A673 (cell line): Measurements from ENCODE around the gene QRFP.

Experiments used
- EZH2 ChIP-seq: fragments of 200-600 bp; sonication (generic); IDR thresholded peaks from 2 replicates; pipeline ENCODE4 v1.6.1; 2017; ENCODE audit warnings: borderline replicate concordance, low read depth, mild to moderate bottlenecking, mixed read lengths, antibody characterized with exemption, low read length; ENCODE audit not compliant: poor library complexity, severe bottlenecking
- TF ChIP-seq, protein P1 (sequence below): fragments of 300-800, 200-600 bp; sonication (generic); conservative IDR thresholded peaks from 2 replicates; pipeline ENCODE4 v1.5.1; 2017; ENCODE audit warnings: low read depth, mild to moderate bottlenecking, antibody characterized with exemption, low read length, moderate library complexity, mixed read lengths

DNA sequence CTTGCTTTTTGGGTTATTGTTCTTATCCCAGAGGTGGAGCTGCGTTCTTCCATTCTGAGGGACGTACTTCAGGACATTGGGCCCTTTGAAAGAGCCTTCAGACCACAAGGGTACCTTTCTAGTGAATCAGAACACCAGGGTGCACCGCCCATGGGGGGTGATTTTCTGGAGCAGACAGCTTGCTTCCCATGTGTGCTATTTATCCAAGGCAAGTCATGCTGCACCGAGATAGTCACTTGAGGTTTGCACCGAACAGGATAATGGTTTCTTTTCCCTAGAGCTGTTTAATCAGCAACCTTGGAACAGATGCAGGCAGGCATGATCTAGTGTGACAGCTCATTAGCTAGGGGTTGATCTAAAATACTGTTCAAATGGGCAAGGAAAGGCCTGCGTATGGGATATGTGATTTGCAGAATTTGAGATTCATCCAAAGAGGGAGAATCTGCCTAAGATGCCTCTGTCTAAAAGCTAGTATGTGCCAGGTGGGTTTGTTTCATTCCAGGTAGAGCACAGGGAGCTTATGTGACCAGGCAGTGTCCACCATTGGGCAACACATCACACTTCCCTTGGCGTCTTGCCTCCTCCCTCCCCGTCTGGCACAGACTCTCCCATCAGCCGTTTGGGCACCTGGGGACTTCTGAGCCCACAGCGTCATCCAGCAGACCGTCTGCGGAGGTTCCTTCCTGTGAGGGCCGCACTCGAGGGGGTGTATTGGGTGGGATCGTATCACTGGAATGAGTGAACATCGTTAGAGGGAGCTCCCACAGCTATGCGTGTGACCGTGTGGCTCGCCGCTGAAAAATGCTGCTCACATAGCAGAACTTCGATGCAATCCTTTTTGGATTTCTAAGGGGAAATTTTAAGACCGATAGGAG is 38.5 kb downstream of the QRFP start:
- TF ChIP-seq, protein P1, sequence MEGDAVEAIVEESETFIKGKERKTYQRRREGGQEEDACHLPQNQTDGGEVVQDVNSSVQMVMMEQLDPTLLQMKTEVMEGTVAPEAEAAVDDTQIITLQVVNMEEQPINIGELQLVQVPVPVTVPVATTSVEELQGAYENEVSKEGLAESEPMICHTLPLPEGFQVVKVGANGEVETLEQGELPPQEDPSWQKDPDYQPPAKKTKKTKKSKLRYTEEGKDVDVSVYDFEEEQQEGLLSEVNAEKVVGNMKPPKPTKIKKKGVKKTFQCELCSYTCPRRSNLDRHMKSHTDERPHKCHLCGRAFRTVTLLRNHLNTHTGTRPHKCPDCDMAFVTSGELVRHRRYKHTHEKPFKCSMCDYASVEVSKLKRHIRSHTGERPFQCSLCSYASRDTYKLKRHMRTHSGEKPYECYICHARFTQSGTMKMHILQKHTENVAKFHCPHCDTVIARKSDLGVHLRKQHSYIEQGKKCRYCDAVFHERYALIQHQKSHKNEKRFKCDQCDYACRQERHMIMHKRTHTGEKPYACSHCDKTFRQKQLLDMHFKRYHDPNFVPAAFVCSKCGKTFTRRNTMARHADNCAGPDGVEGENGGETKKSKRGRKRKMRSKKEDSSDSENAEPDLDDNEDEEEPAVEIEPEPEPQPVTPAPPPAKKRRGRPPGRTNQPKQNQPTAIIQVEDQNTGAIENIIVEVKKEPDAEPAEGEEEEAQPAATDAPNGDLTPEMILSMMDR, result no peak
- TF ChIP-seq EZH2, result no peak
